Muscle layer of colon (tissue), 2 donors: ENCODE measurements around the gene WWOX.

Source experiments
- H3K27ac ChIP-seq: one replicate; pipeline ENCODE4 v1.7.0; 2013; ENCODE audit warnings: low read depth, mild to moderate bottlenecking, low read length, moderate library complexity
- H3K27me3 ChIP-seq, 2 donors: one replicate each; pipeline ENCODE4 v1.7.0; 2013; ENCODE audit warnings: low read length in 2 of 2, mild to moderate bottlenecking in 2 of 2; ENCODE audit not compliant: insufficient read depth in 2 of 2, control insufficient read depth in 1 of 2
- H3K36me3 ChIP-seq: one replicate; pipeline ENCODE4 v1.7.0; 2013; ENCODE audit warnings: mild to moderate bottlenecking, low read length; ENCODE audit not compliant: insufficient read depth
- H3K4me1 ChIP-seq: one replicate; pipeline ENCODE4 v1.7.0; 2013; ENCODE audit warnings: mild to moderate bottlenecking, low read length; ENCODE audit not compliant: insufficient read depth
- H3K4me3 ChIP-seq, 2 donors: one replicate each; pipeline ENCODE4 v1.7.0; 2013; ENCODE audit warnings: low read length in 2 of 2, low read depth in 1 of 2, mild to moderate bottlenecking in 1 of 2, moderate library complexity in 1 of 2
- H3K9ac ChIP-seq: one replicate; pipeline ENCODE4 v1.7.0; 2013; ENCODE audit warnings: low read length
- H3K9me3 ChIP-seq: one replicate; pipeline ENCODE4 v1.7.0; 2013; ENCODE audit warnings: mild to moderate bottlenecking, low read length
- donor health status: abdominal sarcoma.
- donor health status: Adenocarcinoma of cecum.

The WWOX gene

DNA sequence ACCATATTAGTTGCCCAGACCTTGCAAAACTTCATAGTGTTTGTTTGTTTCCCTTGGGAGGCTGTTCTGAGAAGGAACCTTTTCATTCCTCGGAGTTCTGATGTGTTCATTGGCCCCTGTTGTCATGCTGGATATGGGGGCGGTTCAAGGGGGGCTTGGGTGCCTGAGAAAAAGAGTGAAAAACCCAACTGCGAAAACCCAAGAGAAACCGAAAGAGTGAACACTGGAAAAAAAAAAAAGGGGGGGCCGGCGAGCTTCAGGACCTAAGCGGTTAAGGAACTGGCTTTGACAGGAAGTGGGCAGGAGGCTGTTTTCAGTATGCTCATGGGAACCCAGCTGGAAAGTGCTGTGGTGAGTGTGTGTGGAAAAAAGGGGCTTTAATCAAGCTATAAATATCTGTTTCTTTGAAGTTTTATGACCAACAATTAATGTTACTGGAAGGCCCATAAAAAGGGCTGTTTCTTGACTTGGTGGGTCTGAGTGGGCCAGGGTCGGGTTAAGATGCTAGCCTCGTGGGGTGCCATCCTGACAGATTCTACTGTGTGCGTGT, 990.4 kb downstream of the WWOX start:
- Histone ChIP-seq H3K4me3 (no peak overlapping the region), H3K27me3 (no peaks in the 10 kb centered on the region), H3K9me3 (no peaks in the 10 kb centered on the region), H3K27ac (no peak overlapping the region), H3K9ac (no peak overlapping the region), H3K36me3 (no peaks in the 10 kb centered on the region), H3K4me1 (peaks cover 4% of the 10 kb centered on the region)

DNA sequence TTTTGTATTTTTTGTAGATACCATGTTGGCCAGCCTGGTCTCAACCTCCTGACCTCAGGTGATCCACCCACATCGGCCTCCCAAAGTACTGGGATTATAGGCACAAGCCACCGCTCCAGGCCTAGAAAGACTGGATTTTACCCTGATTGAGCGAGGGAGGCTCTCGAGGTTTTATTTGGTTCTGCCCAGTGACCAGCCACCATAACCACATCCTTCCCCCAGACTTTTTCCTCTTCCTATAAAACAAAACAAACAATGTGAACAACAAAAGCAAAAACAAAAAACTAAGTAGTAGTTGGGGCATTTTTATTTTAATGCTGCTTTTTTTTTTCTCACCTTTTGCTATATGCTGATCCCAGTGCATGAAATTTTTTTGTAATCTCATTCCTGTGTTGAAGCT, 991.5 kb downstream of the WWOX start:
- Histone ChIP-seq H3K27ac (no peak overlapping the region), H3K9me3 (no peaks in the 10 kb centered on the region), H3K4me3 (no peak overlapping the region), H3K4me1 (peaks cover 4% of the 10 kb centered on the region), H3K36me3 (no peaks in the 10 kb centered on the region), H3K9ac (no peak overlapping the region), H3K27me3 (no peaks in the 10 kb centered on the region)

DNA sequence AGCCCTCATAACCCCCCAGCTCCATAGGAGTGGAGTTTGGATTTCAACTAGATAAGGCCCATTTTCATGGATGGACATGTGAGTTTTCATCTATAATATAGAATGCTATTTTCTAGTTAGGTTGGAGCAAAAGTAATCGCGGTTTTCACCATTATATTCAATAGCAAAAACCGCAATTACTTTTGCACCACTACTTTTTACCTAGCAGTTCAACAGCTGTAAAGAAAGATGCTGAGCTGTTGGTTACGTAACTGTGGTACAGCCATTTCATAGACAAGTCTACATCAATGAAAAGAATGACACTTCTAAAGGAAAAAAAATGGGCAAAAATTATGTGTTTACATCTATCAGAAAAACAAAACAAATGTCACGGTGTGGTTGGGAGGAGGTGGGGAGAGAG, 993.4 kb downstream of the WWOX start:
- Histone ChIP-seq H3K27me3 (no peaks in the 10 kb centered on the region), H3K4me1 (peaks cover 4% of the 10 kb centered on the region), H3K9ac (no peak overlapping the region), H3K4me3 (no peak overlapping the region), H3K27ac (no peak overlapping the region), H3K9me3 (no peaks in the 10 kb centered on the region), H3K36me3 (no peaks in the 10 kb centered on the region)

DNA sequence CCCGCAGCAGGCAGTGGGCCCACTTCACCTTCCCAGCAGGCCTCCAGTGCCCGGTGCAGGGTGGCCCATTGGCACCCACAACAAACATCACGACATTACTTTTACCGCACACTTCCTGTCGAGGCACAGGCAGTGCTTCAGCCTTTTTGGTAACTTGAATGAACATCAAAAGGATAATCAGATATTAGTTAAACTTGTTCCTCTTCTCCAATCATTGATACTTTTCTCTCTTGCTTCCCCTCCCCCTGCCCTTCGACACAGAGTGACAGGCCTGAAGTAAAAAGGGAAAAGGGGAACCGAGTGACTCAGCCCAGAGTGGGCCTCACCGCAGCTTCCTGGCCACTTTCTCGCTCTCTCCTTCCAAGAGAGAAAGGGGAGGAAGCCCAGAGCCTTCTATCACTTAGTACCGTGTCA, 994.1 kb downstream of the WWOX start:
- Histone ChIP-seq H3K27ac (no peak overlapping the region), H3K9me3 (no peaks in the 10 kb centered on the region), H3K9ac (no peak overlapping the region), H3K27me3 (no peaks in the 10 kb centered on the region), H3K4me1 (peaks cover 4% of the 10 kb centered on the region), H3K36me3 (no peaks in the 10 kb centered on the region), H3K4me3 (no peak overlapping the region)

DNA sequence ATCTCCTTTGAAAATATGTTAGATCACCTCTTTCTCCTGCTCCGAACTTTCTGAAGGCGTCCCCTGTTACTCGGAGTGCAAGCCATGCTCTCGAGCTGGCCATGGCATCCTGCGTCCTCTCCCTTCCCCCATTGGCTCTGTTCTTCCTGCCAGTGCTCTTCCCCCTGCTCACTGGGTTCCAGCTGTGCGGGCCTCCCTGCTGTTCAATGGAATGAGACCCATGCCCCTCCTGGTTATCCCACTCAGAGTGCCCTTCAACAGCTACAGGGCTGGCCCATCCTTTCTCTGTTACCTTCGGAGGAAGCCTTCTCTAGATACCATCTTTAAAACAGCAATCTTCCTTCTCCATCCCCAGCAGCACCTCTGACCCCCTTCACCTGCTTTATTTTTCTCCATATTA, 996.8 kb downstream of the WWOX start:
- no peak overlapping the region for H3K9ac ChIP-seq
- no peak overlapping the region for H3K4me3 ChIP-seq
- H3K27me3 ChIP-seq, result no peaks in the 10 kb centered on the region
- no peaks in the 10 kb centered on the region for H3K9me3 ChIP-seq
- no peaks in the 10 kb centered on the region for H3K4me1 ChIP-seq
- no peak overlapping the region for H3K27ac ChIP-seq
- no peaks in the 10 kb centered on the region for H3K36me3 ChIP-seq

DNA sequence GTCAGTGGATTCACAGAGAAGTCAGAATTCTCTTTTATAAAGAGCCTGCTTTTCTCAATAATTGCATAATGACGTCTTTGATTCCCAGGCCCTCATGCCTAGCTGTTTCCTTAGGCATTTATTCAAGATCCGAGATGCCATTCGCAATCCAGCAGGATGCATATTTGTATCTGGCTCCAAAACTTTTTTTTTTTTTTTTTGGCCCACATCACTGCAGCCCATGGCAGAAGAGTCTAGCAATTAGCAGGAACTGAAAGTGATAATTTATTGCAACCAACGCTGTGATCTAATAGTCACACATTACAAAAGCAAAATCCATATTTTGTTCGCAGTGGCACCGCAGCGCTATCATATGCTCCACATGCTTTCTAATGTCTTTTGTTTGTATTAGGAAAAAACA, 997.7 kb downstream of the WWOX start:
- Histone ChIP-seq H3K9ac (no peak overlapping the region), H3K4me3 (no peak overlapping the region), H3K9me3 (no peaks in the 10 kb centered on the region), H3K4me1 (no peaks in the 10 kb centered on the region), H3K36me3 (no peaks in the 10 kb centered on the region), H3K27me3 (no peaks in the 10 kb centered on the region), H3K27ac (no peak overlapping the region)

DNA sequence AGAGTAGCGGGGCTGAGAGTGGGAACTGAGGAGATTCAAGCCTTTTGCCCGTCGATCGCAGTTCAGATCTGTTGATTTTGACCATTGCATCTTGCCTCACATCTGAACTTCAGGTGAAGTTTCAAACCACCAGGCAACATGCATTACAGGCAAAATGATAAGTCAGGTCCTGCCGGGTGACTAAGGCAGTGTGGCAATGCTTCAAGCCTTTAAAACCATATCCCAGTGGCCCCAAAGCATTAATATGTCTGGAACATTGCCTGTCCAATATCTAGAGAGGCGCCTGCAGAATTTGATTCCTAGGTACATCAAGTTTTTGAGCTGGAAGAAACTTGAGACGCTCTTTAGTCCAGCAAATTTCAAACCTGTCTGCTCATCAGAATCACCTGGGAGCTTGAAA, 998.3 kb downstream of the WWOX start:
- no peaks in the 10 kb centered on the region for H3K27me3 ChIP-seq

DNA sequence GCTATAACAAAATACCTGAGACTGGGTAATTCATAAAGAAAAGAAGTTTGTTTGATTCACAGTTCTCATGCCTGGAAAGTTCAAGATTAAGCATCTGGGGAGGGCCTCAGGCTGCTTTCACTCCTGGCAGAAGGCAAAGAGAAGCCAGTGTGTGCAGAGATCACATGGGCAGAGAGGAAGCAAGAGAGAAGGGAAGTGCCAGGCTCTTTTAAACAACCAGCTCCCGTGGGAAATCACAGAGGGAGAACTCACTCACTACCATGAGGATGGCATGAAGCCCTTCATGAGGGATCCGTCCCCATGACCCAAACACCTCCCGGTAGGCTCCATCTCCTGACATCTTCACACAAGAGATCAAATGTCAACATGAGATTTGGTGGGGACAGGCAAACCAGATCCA, 999.5 kb downstream of the WWOX start:
- H3K4me1 ChIP-seq, result no peaks in the 10 kb centered on the region
- H3K27ac ChIP-seq, result no peak overlapping the region
- no peaks in the 10 kb centered on the region for H3K36me3 ChIP-seq
- no peak overlapping the region for H3K9ac ChIP-seq
- no peaks in the 10 kb centered on the region for H3K9me3 ChIP-seq
- H3K27me3 ChIP-seq, result no peaks in the 10 kb centered on the region
- H3K4me3 ChIP-seq, result no peak overlapping the region

More for the DNA sequence above, 998.3 kb downstream of the WWOX start:
- Histone ChIP-seq H3K36me3 (no peaks in the 10 kb centered on the region), H3K9me3 (no peaks in the 10 kb centered on the region), H3K9ac (no peak overlapping the region), H3K4me1 (no peaks in the 10 kb centered on the region), H3K4me3 (no peak overlapping the region), H3K27ac (no peak overlapping the region)

DNA sequence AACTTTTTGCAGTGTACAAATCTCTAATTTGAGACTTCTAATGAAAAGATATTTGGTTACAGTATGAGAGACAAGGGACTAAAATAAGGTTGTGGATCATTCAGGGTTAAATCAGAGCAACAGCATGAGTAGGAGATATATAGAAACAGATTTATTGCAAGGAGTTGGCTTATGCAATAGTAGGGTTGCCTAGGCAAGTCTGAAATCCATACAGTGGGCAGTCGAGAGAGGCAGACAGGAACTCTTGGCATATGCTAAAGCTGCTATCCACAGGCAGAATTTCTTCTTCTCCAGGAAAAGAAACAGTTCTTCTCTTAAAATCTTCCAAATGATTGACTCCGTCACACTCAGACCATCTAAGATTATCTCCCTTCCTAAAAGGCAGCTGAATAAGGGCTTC, 1000.3 kb downstream of the WWOX start:
- Histone ChIP-seq H3K27me3 (no peaks in the 10 kb centered on the region), H3K36me3 (no peaks in the 10 kb centered on the region), H3K9me3 (no peaks in the 10 kb centered on the region), H3K9ac (no peak overlapping the region), H3K4me1 (no peaks in the 10 kb centered on the region), H3K27ac (no peak overlapping the region), H3K4me3 (no peak overlapping the region)

DNA sequence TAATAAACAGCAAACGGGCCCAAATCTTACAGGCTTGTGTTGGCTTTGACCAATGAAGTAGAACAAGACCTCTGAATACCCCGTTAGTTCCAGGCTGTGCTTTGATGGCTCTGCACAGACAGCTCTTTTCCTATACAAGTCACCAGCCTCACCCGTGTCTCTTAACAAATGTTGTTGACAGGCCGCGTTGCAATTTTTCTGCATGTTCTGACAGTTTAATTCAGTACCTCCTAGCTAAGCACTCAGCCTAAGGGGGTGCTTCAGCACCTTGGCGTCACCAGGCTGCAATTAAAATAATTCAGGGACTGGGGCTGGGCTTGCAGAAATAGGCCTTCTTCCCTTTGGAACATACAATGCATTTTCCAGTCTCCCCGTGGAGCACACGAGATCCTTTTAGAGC, 1001.0 kb downstream of the WWOX start:
- Histone ChIP-seq H3K4me3 (no peak overlapping the region), H3K9me3 (no peaks in the 10 kb centered on the region), H3K36me3 (no peaks in the 10 kb centered on the region), H3K27ac (no peak overlapping the region), H3K4me1 (no peaks in the 10 kb centered on the region), H3K9ac (no peak overlapping the region), H3K27me3 (no peaks in the 10 kb centered on the region)

DNA sequence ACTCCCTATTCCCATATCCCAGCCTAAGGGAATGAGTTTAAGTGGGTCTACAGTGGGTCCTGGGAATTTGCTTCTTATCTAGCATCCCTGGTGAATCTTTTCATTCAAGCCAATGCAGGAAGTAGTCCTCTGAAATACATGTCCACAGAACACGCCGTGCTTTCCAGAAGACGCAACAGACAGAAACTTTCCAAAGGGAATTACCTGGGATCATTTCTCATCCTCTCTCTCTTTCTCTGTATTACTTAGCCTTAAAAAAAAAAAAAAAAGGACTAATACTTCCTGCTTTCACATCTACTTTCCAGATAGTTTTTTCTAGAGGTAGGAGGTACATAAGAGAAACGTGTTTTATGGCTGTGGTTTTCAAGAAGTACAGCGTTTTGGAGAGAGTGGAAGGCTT, 1002.0 kb downstream of the WWOX start:
- Histone ChIP-seq H3K4me3 (no peak overlapping the region), H3K9ac (no peak overlapping the region), H3K27ac (no peak overlapping the region), H3K9me3 (no peaks in the 10 kb centered on the region), H3K27me3 (no peaks in the 10 kb centered on the region), H3K4me1 (no peaks in the 10 kb centered on the region), H3K36me3 (no peaks in the 10 kb centered on the region)

DNA sequence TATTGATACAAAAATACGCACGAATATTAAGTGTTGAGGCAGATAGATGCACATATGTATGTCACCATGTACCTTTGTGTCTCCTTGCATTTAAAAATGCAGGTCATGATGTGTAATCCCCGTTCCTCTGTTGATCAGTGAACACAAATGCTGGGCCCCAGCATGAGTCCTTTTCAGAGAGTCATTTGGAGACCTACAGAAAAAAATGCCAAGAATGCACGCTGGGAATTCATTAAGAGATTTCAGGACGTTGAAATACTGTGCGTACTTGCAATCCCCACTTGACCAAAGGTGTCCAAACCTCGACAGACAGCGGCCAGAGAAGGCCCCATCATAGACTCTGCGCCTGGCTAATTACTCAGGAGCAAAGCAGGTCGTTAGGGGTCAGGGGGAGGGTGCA, 1005.1 kb downstream of the WWOX start:
- Histone ChIP-seq H3K27me3 (no peaks in the 10 kb centered on the region), H3K9ac (no peak overlapping the region), H3K36me3 (no peaks in the 10 kb centered on the region), H3K4me1 (no peaks in the 10 kb centered on the region), H3K27ac (no peak overlapping the region), H3K4me3 (no peak overlapping the region), H3K9me3 (no peaks in the 10 kb centered on the region)
